T47D (cell line): ENCODE measurements around the gene GSDMA.
"Not testable (repeated sequence)": the region's sequence is repeated elsewhere in the genome, so short reads cannot be mapped to it uniquely, and the experiment has no call there.

Source experiments
- DNase-seq, 2 experiments: peaks; one replicate each; pipeline versions ENCODE4 v3.0.0 to v3.0.0-alpha.2; 2011 to 2012; ENCODE audit warnings: low read depth in 1 of 2, low spot score in 1 of 2
- JUND ChIP-seq: IDR thresholded peaks from 2 replicates; pipeline ENCODE4 v1.6.1; 2012; ENCODE audit warnings: low read depth
- in situ Hi-C: cut with HindIII; loops from 2 replicates; pipeline ENCODE4 v1.10.0; 2016; ENCODE audit warnings: low sequenced_read_pairs, low pct_unique_long_range_greater_than_20kb

GSDMA gene

GRCh38 chr17:39937447-39937846 lies 25.4 kb upstream of the GSDMA start:
- no peak for TF ChIP-seq JUND
- in situ Hi-C loops, result no loop called here
- no peak for DNase-seq

- TF ChIP-seq JUND, result no peak
- no peak for DNase-seq
- in situ Hi-C loops, result no loop called here
These were observed 24.5 kb upstream of the GSDMA start for GRCh38 chr17:39938140-39938869.

GRCh38 chr17:39939106-39939505 lies 23.7 kb upstream of the GSDMA start:
- in situ Hi-C loops, result no loop called here
- DNase-seq, result no peak
- TF ChIP-seq JUND, result no peak

- no peak for TF ChIP-seq JUND
- in situ Hi-C loops, result no loop called here
- DNase-seq, result peak in 1 of 2 experiments; percentile 58
These were observed 23.0 kb upstream of the GSDMA start for GRCh38 chr17:39939588-39940419.

GRCh38 chr17:39943702-39944392 lies 19.0 kb upstream of the GSDMA start:
- no peak for TF ChIP-seq JUND
- in situ Hi-C loops, result no loop called here
- no peak for DNase-seq

GRCh38 chr17:39944393-39944711 lies 18.5 kb upstream of the GSDMA start:
- TF ChIP-seq JUND, result no peak
- in situ Hi-C loops, result no loop called here
- DNase-seq, result no peak

GRCh38 chr17:39946551-39947330 lies 16.1 kb upstream of the GSDMA start:
- in situ Hi-C loops, result no loop called here
- no peak for DNase-seq
- no peak for TF ChIP-seq JUND

GRCh38 chr17:39948489-39948828 lies 14.3 kb upstream of the GSDMA start:
- in situ Hi-C loops, DNase-seq: not testable (repeated sequence)

- in situ Hi-C loops, result no loop called here
- peak in 1 of 2 experiments; percentile 80 for DNase-seq
- TF ChIP-seq JUND, result no peak; the same call in 1 of the 2 replicates
These were observed 13.8 kb upstream of the GSDMA start for GRCh38 chr17:39949028-39949427.

GRCh38 chr17:39950871-39951348 lies 11.9 kb upstream of the GSDMA start:
- no peak for TF ChIP-seq JUND
- no peak for DNase-seq
- in situ Hi-C loops, result no loop called here

GRCh38 chr17:39951924-39952679 lies 10.7 kb upstream of the GSDMA start:
- DNase-seq, result no peak
- in situ Hi-C loops, result no loop called here
- TF ChIP-seq JUND, result no peak
